HG02610 (cell line): ENCODE data around the gene MRPS27.
"Not testable (repeated sequence)": the region's sequence is repeated elsewhere in the genome, so short reads cannot be mapped to it uniquely, and the experiment has no call there.

ENCODE experiments used
- ATAC-seq: cut with Tn5 transposase; IDR thresholded peaks from one replicate; pipeline ENCODE4 v1.9.1; 2021; ENCODE audit warnings: mild to moderate bottlenecking, moderate library complexity; ENCODE audit not compliant: unreplicated experiment

MRPS27 gene

GRCh38 chr5:72177538-72177937 lies 142.5 kb downstream of the MRPS27 start:
- ATAC-seq = no peak

GRCh38 chr5:72172786-72173185 lies 147.3 kb downstream of the MRPS27 start:
- no peak for ATAC-seq

- ATAC-seq = no peak
Observed at GRCh38 chr5:72171667-72172066, 148.4 kb downstream of the MRPS27 start.

- ATAC-seq = not testable (repeated sequence)
Observed at GRCh38 chr5:72171181-72171580, 148.9 kb downstream of the MRPS27 start.

GRCh38 chr5:72170101-72170500 lies 149.9 kb downstream of the MRPS27 start:
- ATAC-seq = no peak
